NCI-H748 (cell line): ENCODE data around the gene GPHN.

ENCODE experiments used
- DNase-seq: peaks from one replicate; lab custom pipeline; 2025; ENCODE audit not compliant: unreplicated experiment; lab: John Stamatoyannopoulos, UW

GPHN gene

GRCh38 chr14:66507722-66508546 is at the start of gene GPHN:
GPHN (plus strand) TSS chr14:66508147.
- peak; percentile 90 for DNase-seq

- no peak for DNase-seq
Observed at GRCh38 chr14:66459603-66460002, 48.3 kb upstream of the GPHN start.

- DNase-seq: no peak
Observed at GRCh38 chr14:66464261-66464660, 43.7 kb upstream of the GPHN start.

- DNase-seq: no peak
Observed at GRCh38 chr14:66468778-66469367, 39.1 kb upstream of the GPHN start.

DNA sequence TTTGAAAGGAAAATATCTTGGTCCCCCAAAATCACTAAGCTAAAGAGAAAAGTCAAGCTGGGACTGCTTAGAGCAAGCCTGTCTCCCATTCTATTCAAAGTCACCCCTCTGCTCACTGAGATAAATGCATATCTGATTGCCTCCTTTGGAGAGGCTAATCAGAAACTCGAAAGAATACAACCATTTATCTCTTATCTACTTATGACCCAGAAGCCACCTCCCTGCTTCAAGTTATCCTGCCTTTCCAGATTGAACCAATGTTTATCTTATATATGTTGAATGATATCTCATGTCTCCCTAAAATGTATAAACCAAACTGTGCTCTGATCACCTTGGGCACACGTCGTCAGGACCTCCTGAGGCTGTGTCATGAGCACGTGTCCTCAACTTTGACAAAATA is 36.4 kb upstream of the GPHN start:
- DNase-seq: no peak

- DNase-seq: no peak
Observed at GRCh38 chr14:66472251-66472650, 35.7 kb upstream of the GPHN start.

DNA sequence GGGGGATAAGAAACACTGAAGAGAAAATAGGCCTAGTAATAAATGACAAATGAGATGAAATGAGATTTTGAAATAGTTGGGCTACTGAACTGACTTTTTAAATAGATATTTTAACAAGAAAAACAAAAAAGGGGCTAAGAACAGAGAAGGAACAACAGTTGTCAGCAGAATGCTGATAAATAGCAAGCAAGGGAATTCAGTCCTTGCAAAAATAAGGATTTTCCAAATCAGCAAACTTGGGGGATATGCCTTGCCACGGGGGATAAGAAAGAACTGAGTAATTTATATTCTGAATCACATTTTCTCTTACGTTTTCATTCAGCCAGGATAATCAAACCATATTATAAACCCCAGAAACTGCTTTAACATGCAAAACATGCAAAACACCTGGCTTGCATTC is 34.7 kb upstream of the GPHN start:
- DNase-seq: no peak

- no peak for DNase-seq
Observed at GRCh38 chr14:66476964-66477363, 31.0 kb upstream of the GPHN start.

DNA sequence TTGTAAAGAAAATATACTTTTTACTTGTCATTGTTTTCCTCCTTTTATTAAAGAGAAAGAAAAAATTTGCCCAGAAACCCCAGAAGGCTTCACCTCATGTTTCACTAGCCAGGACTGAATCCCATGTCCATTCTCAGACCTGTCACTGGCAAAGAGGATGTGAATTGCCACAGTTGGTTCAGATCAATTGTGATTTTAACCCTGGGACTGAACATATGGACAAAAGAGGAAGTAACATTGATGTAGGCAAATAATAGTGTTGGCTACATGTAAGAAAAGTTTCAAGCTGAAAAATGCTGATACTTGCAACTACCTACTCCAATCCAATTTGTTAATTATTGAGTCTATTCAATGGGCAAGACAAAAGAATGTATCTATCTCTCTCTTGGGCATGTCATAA is 30.4 kb upstream of the GPHN start:
- no peak for DNase-seq

- DNase-seq: no peak
Observed at GRCh38 chr14:66482873-66483272, 25.1 kb upstream of the GPHN start.

- no peak for DNase-seq
Observed at GRCh38 chr14:66483322-66483721, 24.6 kb upstream of the GPHN start.

GRCh38 chr14:66485029-66485428 is 22.9 kb upstream of the GPHN start:
- DNase-seq: no peak

- no peak for DNase-seq
Observed at GRCh38 chr14:66485910-66486421, 22.0 kb upstream of the GPHN start, which contains the start of gene CCDC196. CCDC196 (plus strand) TSS chr14:66486371; CDS start chr14:66486503, 132 bp downstream.

DNA sequence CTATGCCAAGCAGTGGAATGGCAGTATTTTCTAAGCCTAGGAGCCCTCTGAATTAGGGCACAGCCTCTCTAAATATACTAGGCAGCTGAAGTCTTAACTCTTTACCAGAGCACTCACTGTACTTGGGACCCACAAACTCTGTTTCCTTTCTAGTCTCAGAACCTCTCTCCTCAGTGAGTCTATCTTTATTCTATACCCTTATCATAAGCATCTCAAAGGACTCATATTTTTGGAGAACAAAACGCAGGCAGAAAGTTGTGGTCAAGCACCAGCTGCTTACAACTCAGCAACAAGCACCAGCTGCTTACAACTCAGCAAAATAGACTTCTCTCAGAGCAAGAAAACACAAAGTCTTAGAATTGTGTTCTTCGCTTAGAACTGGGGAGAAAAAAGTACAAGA is 20.8 kb upstream of the GPHN start:
- DNase-seq: no peak

DNA sequence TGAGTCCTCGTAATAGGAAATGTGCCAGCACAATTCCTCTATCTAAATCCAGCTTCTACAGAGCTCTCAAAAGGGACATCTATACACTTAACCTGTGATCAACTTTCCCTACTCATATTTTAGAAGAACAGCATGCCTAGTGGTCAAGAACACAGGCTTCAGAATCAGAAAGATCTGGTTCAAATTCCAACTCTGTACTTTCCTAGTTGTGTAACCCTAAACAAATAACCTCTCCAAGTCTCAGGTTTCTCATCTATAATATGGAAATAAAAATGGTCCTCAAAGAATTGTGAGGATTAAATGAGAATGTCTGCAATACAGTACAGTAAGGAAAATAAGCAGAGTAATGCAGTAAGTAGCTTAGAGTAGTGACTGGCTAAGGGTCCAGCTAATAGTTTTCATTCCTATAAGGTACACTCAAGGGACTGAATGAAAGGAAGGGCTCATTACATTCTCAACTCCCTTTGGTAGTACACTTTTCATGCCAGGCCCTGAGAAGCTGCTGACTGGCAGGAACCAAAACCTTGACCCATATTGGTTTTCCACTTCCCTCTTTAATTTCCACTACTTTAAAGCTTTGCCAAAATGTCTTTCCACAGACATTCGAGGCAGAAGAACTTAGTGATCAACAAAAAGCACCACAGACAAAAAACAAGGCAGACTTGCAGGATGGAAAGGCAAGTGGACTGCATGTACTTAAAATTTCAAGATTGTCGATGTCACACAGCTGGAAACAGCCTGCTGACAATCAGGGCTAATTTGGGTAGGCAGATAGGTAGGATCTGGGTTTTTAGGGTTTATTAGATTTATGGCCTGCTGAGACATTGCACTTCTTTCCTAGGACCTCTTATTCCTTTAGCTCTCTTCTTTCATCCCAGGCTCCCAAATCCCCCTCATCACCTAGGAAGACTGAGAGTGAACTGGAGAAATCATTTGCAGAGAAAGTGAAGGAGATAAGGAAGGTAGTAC is 17.5 kb upstream of the GPHN start:
- DNase-seq: no peak

DNA sequence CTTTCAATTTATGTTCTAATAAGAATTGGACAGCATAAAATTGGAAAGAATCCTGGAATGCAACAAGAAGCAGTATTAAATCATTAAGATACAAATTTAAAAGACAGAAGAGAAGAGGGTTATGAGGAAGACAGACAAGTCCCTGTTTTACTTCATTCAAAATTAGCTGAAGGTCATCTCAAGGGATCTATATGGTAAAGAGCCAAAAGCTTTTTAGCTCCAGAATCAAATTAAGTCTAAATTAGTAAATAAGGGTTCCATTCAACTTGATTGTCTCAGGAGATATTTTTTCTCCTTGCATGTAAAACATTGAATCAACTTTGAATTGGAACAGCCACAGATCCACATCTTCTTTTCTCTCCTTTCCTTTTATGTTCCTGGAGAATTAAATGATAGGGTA is 14.2 kb upstream of the GPHN start:
- DNase-seq: no peak

DNA sequence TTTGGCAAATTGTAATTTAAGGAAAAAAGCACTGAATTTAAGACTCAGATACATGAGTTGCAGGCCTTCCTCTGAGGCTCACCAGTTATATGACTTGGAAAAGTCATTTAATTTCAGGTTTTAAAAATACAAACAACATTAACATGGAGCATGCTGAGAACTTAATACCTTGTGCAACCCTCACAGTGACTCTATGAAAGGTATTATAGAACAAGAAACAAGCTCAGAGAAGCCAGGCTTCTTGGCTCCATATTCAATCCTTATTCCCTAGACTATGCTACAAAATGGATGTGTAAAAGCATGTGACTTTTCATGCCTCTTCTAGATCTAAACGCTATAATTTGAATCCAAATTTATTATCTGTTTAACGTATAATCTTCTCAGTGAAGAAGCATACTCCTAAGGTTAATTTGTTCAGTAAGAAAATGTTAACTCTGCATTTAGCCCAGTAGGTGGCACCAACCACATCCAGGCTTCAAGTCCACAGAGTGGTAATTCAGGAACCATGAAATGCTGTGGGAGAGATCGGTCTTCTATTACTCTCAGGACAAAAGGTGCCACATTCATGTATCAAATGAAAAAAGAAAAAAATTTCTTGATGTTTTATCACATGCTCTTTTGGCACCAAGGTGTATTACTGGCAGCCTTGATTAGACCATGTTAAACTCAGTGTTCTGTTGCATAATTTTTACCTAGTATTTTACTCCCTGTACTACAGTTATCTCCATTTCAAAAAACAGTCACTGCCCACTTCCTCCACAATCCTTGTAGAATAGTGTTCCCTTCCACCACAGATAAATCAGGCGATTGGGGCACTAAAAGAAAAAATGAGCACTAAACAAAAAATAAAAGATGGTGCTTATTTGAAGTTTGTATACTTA is 12.5 kb upstream of the GPHN start:
- peak; percentile 50 for DNase-seq

- no peak for DNase-seq
Observed at GRCh38 chr14:66496188-66496807, 11.6 kb upstream of the GPHN start.

DNA sequence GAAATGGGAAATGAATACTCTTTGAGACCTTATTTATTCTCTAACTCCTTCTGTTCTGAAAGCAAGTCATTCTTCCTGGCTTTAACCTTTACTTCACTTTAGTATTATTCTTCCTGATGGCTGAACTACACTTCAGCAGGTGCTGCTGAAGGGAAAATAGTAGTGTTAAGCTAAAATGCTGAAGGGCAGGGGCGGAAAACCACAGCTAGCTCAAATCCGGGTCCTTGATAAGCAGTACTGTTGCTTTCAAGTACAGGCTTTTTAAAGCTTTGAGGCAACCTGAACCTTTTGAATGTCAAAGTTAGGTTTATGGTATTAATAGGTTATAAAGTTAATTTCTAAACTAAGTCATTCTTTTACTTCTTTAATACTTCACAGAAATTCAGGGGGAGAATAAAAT is 11.0 kb upstream of the GPHN start:
- no peak for DNase-seq

DNA sequence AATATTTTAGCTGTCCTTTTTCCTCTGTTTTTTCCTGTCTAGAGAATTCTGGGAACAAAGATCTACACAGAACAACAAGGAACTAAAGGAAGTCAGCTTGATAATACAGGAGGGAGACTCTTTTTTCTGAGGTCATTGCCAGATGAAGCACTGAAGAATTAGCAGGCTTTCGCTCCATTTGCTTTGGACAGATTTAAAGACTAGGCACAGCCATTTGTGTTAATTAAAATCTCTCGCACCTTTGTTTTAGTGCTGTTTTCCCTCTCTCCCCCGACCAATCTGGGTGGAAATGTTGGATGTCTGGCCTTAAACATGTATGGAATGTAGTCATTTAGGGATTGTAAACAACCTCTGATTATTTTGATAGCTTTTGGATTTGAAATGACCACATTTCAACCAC is 9.6 kb upstream of the GPHN start:
- DNase-seq: no peak
